AG10803 (cell line): ENCODE measurements around the gene SGCA.

Source experiments
- DNase-seq: peaks from one replicate; pipeline ENCODE4 v3.0.0; 2010; ENCODE audit warnings: low read depth
- H3K4me3 ChIP-seq: 2 replicates; pipeline ENCODE4 v1.5.1; 2011; ENCODE audit warnings: mild to moderate bottlenecking, low read length, control low read depth
- CTCF ChIP-seq: conservative IDR thresholded peaks from 2 replicates; pipeline ENCODE4 v1.5.1; 2011; ENCODE audit warnings: mild to moderate bottlenecking, low read length, control low read depth, inconsistent platforms

SGCA gene

GRCh38 chr17:50209472-50210239 is 43.9 kb downstream of the SGCA start:
- H3K4me3 ChIP-seq, result peak overlapping the region; percentile 61
- TF ChIP-seq CTCF, result no peak; the same call in 1 of the 2 replicates
- peak; percentile 100 for DNase-seq

- DNase-seq, result peak; percentile 98
- H3K4me3 ChIP-seq, result peak overlapping the region; percentile 61
- no peak for TF ChIP-seq CTCF
These were observed 44.7 kb downstream of the SGCA start for GRCh38 chr17:50210240-50211225.

GRCh38 chr17:50211249-50212120 is 45.7 kb downstream of the SGCA start:
- no peak; the same call in 1 of the 2 replicates for TF ChIP-seq CTCF
- peak; percentile 78 for DNase-seq
- H3K4me3 ChIP-seq, result peak overlapping the region; percentile 57

GRCh38 chr17:50212121-50212843 is 46.5 kb downstream of the SGCA start:
- peak; percentile 92 for DNase-seq
- TF ChIP-seq CTCF, result no peak
- peak overlapping the region; percentile 42 for H3K4me3 ChIP-seq

GRCh38 chr17:50213026-50214022 is 47.5 kb downstream of the SGCA start:
- DNase-seq, result no peak
- H3K4me3 ChIP-seq, result no peak overlapping the region
- TF ChIP-seq CTCF, result no peak
